H1 (cell line): ENCODE data around the gene NEGR1. TPM values are rescaled to one million over a fixed set of nuclear protein-coding genes. Genes with fewer than 3 reads are reported as not detected.

Experiments
- CTCF ChIA-PET: fragments of 300-600 bp; sonication (Branson Sonifier 250); formaldehyde crosslinking; loops from one replicate; lab custom pipeline; 2021; ENCODE audit not compliant: partially characterized antibody; lab: Charles Lee
- POLR2A ChIA-PET: fragments of 300-600 bp; sonication (Branson Sonifier 250); formaldehyde crosslinking; loops from one replicate; lab custom pipeline; 2021; ENCODE audit warnings: inconsistent platforms; ENCODE audit not compliant: partially characterized antibody; lab: Charles Lee
- DNase-seq, 2 experiments: peaks; one replicate each; pipeline versions ENCODE4 v3.0.0 to v3.0.0-alpha.2; 2010 to 2022; ENCODE audit warnings: low spot score in 2 of 2, low read depth in 1 of 2, mixed read lengths in 1 of 2
- FAIRE-seq: peaks from 2 replicates; lab custom pipeline; 2011; peaks lifted over from hg19 to GRCh38; lab: Jason Lieb, UNC
- H2AFZ ChIP-seq: 2 replicates; pipeline ENCODE4 v1.8.1; 2012; ENCODE audit warnings: low read length, inconsistent platforms
- H2AK5ac ChIP-seq: 2 replicates; pipeline ENCODE4 v1.6.1; 2013; ENCODE audit warnings: low read depth, low read length
- H2BK120ac ChIP-seq: replicated peaks from 2 replicates; pipeline ENCODE3; 2013; ENCODE audit warnings: low read depth, low read length, inconsistent platforms
- H2BK12ac ChIP-seq: 2 replicates; pipeline ENCODE4 v1.6.1; 2013; ENCODE audit warnings: low read depth, low read length
- H2BK15ac ChIP-seq: 2 replicates; pipeline ENCODE4 v1.6.1; 2013; ENCODE audit warnings: low read length
- H2BK20ac ChIP-seq: 2 replicates; pipeline ENCODE4 v1.6.1; 2013; ENCODE audit warnings: low read length
- H2BK5ac ChIP-seq: 2 replicates; pipeline ENCODE4 v1.6.1; 2013; ENCODE audit warnings: low read depth, low read length
- H3K14ac ChIP-seq: 2 replicates; pipeline ENCODE4 v1.6.1; 2013; ENCODE audit warnings: inconsistent platforms; ENCODE audit not compliant: insufficient read length
- H3K18ac ChIP-seq: 2 replicates; pipeline ENCODE4 v1.6.1; 2013; ENCODE audit warnings: low read length; ENCODE audit errors: extremely low read depth
- H3K23ac ChIP-seq: 2 replicates; pipeline ENCODE4 v1.6.1; 2013; ENCODE audit warnings: inconsistent platforms; ENCODE audit not compliant: insufficient read length
- H3K23me2 ChIP-seq: 2 replicates; pipeline ENCODE4 v1.6.1; 2013; ENCODE audit warnings: low read depth, low read length
- H3K27ac ChIP-seq: 2 replicates; pipeline ENCODE4 v1.6.1; 2011; ENCODE audit warnings: low read depth, low read length, inconsistent platforms
- H3K27me3 ChIP-seq, 4 experiments: replicated peaks in 1 of 4; 1 replicate in 1 of 4; 2 replicates in 3 of 4; pipeline versions ENCODE4 v1.6.1 to v1.8.1; 2011 to 2013; ENCODE audit warnings: low read length in 3 of 4, mild to moderate bottlenecking in 3 of 4, inconsistent platforms in 2 of 4, mixed read lengths in 2 of 4, moderate library complexity in 1 of 4; ENCODE audit not compliant: control insufficient read depth in 3 of 4, insufficient read depth in 3 of 4; ENCODE audit errors: extremely low read depth in 1 of 4
- H3K36me3 ChIP-seq, 4 experiments: 2 replicates each; pipeline versions ENCODE4 v1.6.1 to v1.8.1; 2011 to 2013; ENCODE audit warnings: mild to moderate bottlenecking in 4 of 4, low read length in 3 of 4, moderate library complexity in 2 of 4, control low read depth in 1 of 4, inconsistent platforms in 1 of 4; ENCODE audit not compliant: insufficient read depth in 4 of 4, control insufficient read depth in 2 of 4
- H3K4ac ChIP-seq: replicated peaks from 2 replicates; pipeline ENCODE3; 2013; ENCODE audit warnings: low read length, low read depth, mixed read lengths, inconsistent platforms; ENCODE audit not compliant: insufficient read length
- H3K4me1 ChIP-seq, 4 experiments: replicated peaks in 1 of 4; 1 replicate in 1 of 4; 2 replicates in 3 of 4; pipeline versions ENCODE4 v1.6.1 to v1.8.1; 2011 to 2013; ENCODE audit warnings: low read length in 3 of 4, inconsistent platforms in 2 of 4, mixed read lengths in 1 of 4; ENCODE audit not compliant: insufficient read depth in 4 of 4, control insufficient read depth in 3 of 4
- H3K4me2 ChIP-seq, 2 experiments: 2 replicates each; pipeline versions ENCODE4 v1.6.1 to v1.8.1; 2011 to 2013; ENCODE audit warnings: low read depth in 2 of 2, low read length in 2 of 2, control low read depth in 1 of 2, inconsistent platforms in 1 of 2, mild to moderate bottlenecking in 1 of 2; ENCODE audit not compliant: insufficient read depth in 1 of 2
- H3K4me3 ChIP-seq, 4 experiments: fragments of 200-600, 300-600 bp in 1 of 4; sonication (generic), shearing (Covaris generic), sonication (Bioruptor Twin) in 1 of 4; 2 replicates each; pipeline versions ENCODE4 v1.5.1 to v1.8.1; 2011 to 2016; ENCODE audit warnings: low read length in 4 of 4, low read depth in 3 of 4, control low read depth in 2 of 4, inconsistent platforms in 2 of 4, mild to moderate bottlenecking in 2 of 4, mixed read lengths in 1 of 4, moderate library complexity in 1 of 4; ENCODE audit not compliant: insufficient read depth in 2 of 4; ENCODE audit errors: extremely low read depth in 1 of 4
- H3K56ac ChIP-seq: replicated peaks from 2 replicates; pipeline ENCODE3; 2013; ENCODE audit warnings: low read depth, mild to moderate bottlenecking, mixed read lengths, low read length, inconsistent platforms; ENCODE audit not compliant: insufficient read length
- H3K79me1 ChIP-seq: 2 replicates; pipeline ENCODE4 v1.6.1; 2013; ENCODE audit warnings: low read depth, low read length, control low read depth
- H3K79me2 ChIP-seq, 2 experiments: 2 replicates each; pipeline versions ENCODE4 v1.6.1 to v1.8.1; 2012 to 2013; ENCODE audit warnings: low read length in 2 of 2, mild to moderate bottlenecking in 2 of 2, inconsistent platforms in 1 of 2; ENCODE audit not compliant: insufficient read depth in 2 of 2, control insufficient read depth in 1 of 2
- H3K9ac ChIP-seq, 4 experiments: replicated peaks in 1 of 4; 1 replicate in 1 of 4; 2 replicates in 3 of 4; pipeline versions ENCODE4 v1.6.1 to v1.8.1; 2011 to 2013; ENCODE audit warnings: low read depth in 3 of 4, low read length in 3 of 4, control low read depth in 2 of 4, mild to moderate bottlenecking in 2 of 4, moderate library complexity in 2 of 4, inconsistent platforms in 1 of 4; ENCODE audit errors: extremely low read depth in 1 of 4
- H3K9me3 ChIP-seq, 2 experiments: 2 replicates each; pipeline versions ENCODE4 v1.6.1 to v1.8.1; 2012 to 2013; ENCODE audit warnings: mild to moderate bottlenecking in 2 of 2, moderate library complexity in 2 of 2, control low read depth in 1 of 2, inconsistent platforms in 1 of 2, low read depth in 1 of 2, low read length in 1 of 2, mixed read lengths in 1 of 2; ENCODE audit not compliant: insufficient read depth in 2 of 2
- H4K20me1 ChIP-seq, 2 experiments: replicated peaks in 1 of 2; 2 replicates each; pipeline versions ENCODE3 to v1.8.1; 2011 to 2013; ENCODE audit warnings: inconsistent platforms in 2 of 2, low read length in 2 of 2, mild to moderate bottlenecking in 1 of 2; ENCODE audit not compliant: insufficient read depth in 2 of 2, control insufficient read depth in 1 of 2
- H4K5ac ChIP-seq: 2 replicates; pipeline ENCODE4 v1.6.1; 2013; ENCODE audit warnings: low read length, low read depth, mixed read lengths, inconsistent platforms; ENCODE audit not compliant: insufficient read length
- H4K8ac ChIP-seq: 2 replicates; pipeline ENCODE4 v1.8.0; 2013; ENCODE audit warnings: mild to moderate bottlenecking, moderate library complexity, low read length, inconsistent platforms; ENCODE audit not compliant: insufficient read depth; ENCODE audit errors: extremely low read depth
- H4K91ac ChIP-seq: replicated peaks from 2 replicates; pipeline ENCODE3; 2013; ENCODE audit warnings: low read length, mixed read lengths, inconsistent platforms; ENCODE audit not compliant: insufficient read length
- CEBPB ChIP-seq: IDR thresholded peaks from 2 replicates; pipeline ENCODE4 v1.6.1; 2012; ENCODE audit warnings: low read depth, low read length
- CHD2 ChIP-seq: IDR thresholded peaks from 2 replicates; pipeline ENCODE4 v1.6.1; 2012; ENCODE audit warnings: low read length, improper control_type of control experiment
- KDM1A ChIP-seq: fragments of 200-600, 300-600 bp; sonication (generic); IDR thresholded peaks from 2 replicates; pipeline ENCODE4 v1.7.1; 2016; ENCODE audit warnings: mild to moderate bottlenecking, low read length, borderline replicate concordance
- SIRT6 ChIP-seq: IDR thresholded peaks from one replicate; pipeline ENCODE4 v1.7.1; 2012; ENCODE audit warnings: low read length, inconsistent platforms
- SUZ12 ChIP-seq: fragments of 200-600 bp; sonication (generic); IDR thresholded peaks from 2 replicates; pipeline ENCODE4 v1.6.1; 2012; ENCODE audit warnings: mild to moderate bottlenecking, inconsistent platforms, low read length, moderate library complexity, mixed read lengths
- TEAD4 ChIP-seq: IDR thresholded peaks from 2 replicates; pipeline ENCODE4 v1.6.1; 2012; ENCODE audit warnings: low read depth, low read length, inconsistent platforms, mixed read lengths
- WGBS, 2 experiments: shearing (Covaris generic) in 1 of 2; methylation state at CpG; one replicate each; pipeline versions ENCODE4 v1.1.6 to v1.1.7; 2013 to 2015; ENCODE audit warnings: low lambda C conversion rate in 2 of 2, mixed read lengths in 2 of 2, inconsistent platforms in 1 of 2, low coverage in 1 of 2, missing lambda C conversion rate in 1 of 2; ENCODE audit not compliant: insufficient replicate concordance in 2 of 2, insufficient coverage in 1 of 2, insufficient read length in 1 of 2; ENCODE audit errors: extremely low coverage in 1 of 2, missing lambda C conversion rate in 1 of 2; 5-methylcytosine and 5-hydroxymethylcytosine counted together
- polyA plus RNA-seq, 7 experiments: library from polyadenylated mRNA; depleted of rRNA in 3 of 7; stranded (reverse) in 5 of 7; unstranded in 2 of 7; fragments of >200 nt in 5 of 7; fragments of 200-250 nt in 2 of 7; gene quantifications; 1 replicate in 5 of 7; 2 replicates in 1 of 7; 4 replicates in 1 of 7; pipeline versions ENCODE4 v1.2.1 to v1.2.3, GENCODE V29; 2011 to 2013; ENCODE audit warnings: missing spikeins in 2 of 7, mixed read lengths in 2 of 7
- total RNA-seq: library from RNA; stranded (reverse); fragmentation: NEBNext Ultra II Directional; extraction: Animal tissue kit (Norgen Biotek cat#: 25700); gene quantifications from 2 replicates; pipeline ENCODE4 v1.2.1, GENCODE V29; 2021

NEGR1 gene
- total and polyA plus RNA-seq, 2 of the 8 experiments (the other 6 are each of a cell fraction or from before 2014, with no cell fraction given), result 0.71 to 1.3 TPM

DNA sequence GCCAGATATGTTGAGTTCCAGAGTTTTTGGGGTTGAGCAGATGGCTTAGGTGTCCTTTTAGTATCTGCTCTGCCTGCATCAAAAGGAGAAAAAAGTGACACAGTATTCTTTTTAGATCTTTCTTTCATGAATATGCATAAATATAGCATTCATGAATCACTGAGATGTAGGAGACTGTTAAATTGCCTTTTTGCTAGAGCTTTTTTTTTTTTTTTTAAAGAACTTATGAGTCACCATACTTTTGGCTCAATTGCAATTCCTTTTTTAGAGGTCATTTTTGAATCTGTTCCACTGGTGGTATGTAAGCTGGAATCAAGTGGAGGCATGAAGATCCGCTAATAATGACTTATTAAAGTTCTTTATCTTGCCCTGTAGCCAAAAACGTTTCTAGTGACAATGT is 720.6 kb downstream of the NEGR1 start:
- Histone ChIP-seq H3K23ac (no peak overlapping the region), H4K8ac (no peak overlapping the region), H3K56ac (no peak overlapping the region), H3K4me1 (no peaks in the 10 kb centered on the region), H3K14ac (no peak overlapping the region), H3K9ac (no peak overlapping the region), H2AFZ (no peak overlapping the region), H2BK5ac (no peak overlapping the region), H3K4ac (no peak overlapping the region), H3K27ac (no peak overlapping the region), H2BK12ac (no peak overlapping the region), H2BK20ac (no peak overlapping the region), H2BK15ac (no peak overlapping the region), H3K79me2 (no peaks in the 10 kb centered on the region), H3K23me2 (no peaks in the 10 kb centered on the region), H3K4me3 (no peak overlapping the region), H3K9me3 (no peaks in the 10 kb centered on the region), H3K27me3 (no peaks in the 10 kb centered on the region; a peak in 1 of 7 replicates), H4K20me1 (no peaks in the 10 kb centered on the region), H3K18ac (no peak overlapping the region), H3K4me2 (no peak overlapping the region), H4K91ac (no peak overlapping the region), H2BK120ac (no peak overlapping the region), H2AK5ac (no peak overlapping the region), H3K36me3 (no peaks in the 10 kb centered on the region), H4K5ac (no peak overlapping the region), H3K79me1 (no peaks in the 10 kb centered on the region)
- POLR2A ChIA-PET, result no interaction called here
- FAIRE-seq (no peak), DNase-seq (no peak)
- WGBS, 2 experiments, result 81% methylated on average over 2 of the region's 2 CpGs; no CpG with 5 or more reads in 1 of the 2 experiments
- CTCF ChIA-PET, result no interaction called here
- TF ChIP-seq CHD2, result no peak
- no peak for TF ChIP-seq CEBPB
- TF ChIP-seq SUZ12, result no peak
- no peak for TF ChIP-seq SIRT6
- TF ChIP-seq TEAD4, result no peak
- no peak for TF ChIP-seq KDM1A
